Endodermal cell (in vitro differentiated cells): ENCODE results near the gene HOXD4. TPM values are rescaled to one million over a fixed set of nuclear protein-coding genes. Genes with fewer than 3 reads are reported as not detected.

ENCODE experiments used
- DNase-seq: peaks from one replicate; pipeline ENCODE4 v3.0.0-alpha.2; 2017
- H3K27ac ChIP-seq: 2 replicates; pipeline ENCODE4 v1.5.1; 2013; ENCODE audit warnings: mild to moderate bottlenecking, low read depth, low read length, moderate library complexity
- H3K27me3 ChIP-seq: 2 replicates; pipeline ENCODE4 v1.6.1; 2013; ENCODE audit warnings: mild to moderate bottlenecking, low read length, moderate library complexity; ENCODE audit not compliant: insufficient read depth, control insufficient read depth, poor library complexity, severe bottlenecking
- H3K36me3 ChIP-seq: 2 replicates; pipeline ENCODE4 v1.7.0; 2013; ENCODE audit warnings: mild to moderate bottlenecking, low read length, moderate library complexity; ENCODE audit not compliant: control insufficient read depth, insufficient read depth
- H3K4me1 ChIP-seq: one replicate; pipeline ENCODE4 v1.7.0; 2013; ENCODE audit warnings: low read length; ENCODE audit not compliant: control insufficient read depth, insufficient read depth
- H3K4me3 ChIP-seq: 2 replicates; pipeline ENCODE4 v1.5.1; 2013; ENCODE audit warnings: mild to moderate bottlenecking, low read length, moderate library complexity
- H3K9ac ChIP-seq: 2 replicates; pipeline ENCODE4 v1.6.1; 2013; ENCODE audit warnings: mild to moderate bottlenecking, low read length, moderate library complexity; ENCODE audit not compliant: poor library complexity, severe bottlenecking; ENCODE audit errors: extremely low read depth
- H3K9me3 ChIP-seq: 2 replicates; pipeline ENCODE4 v1.6.1; 2013; ENCODE audit warnings: mild to moderate bottlenecking, low read length, moderate library complexity; ENCODE audit not compliant: control insufficient read depth
- H3K27ac Mint-ChIP-seq: 2 replicates; pipeline ENCODE4 v1.8.0; 2020; ENCODE audit warnings: mixed read lengths
- H3K27me3 Mint-ChIP-seq: 2 replicates; pipeline ENCODE4 v1.8.0; 2021; ENCODE audit warnings: mild to moderate bottlenecking, mixed read lengths; ENCODE audit not compliant: insufficient read depth
- H3K36me3 Mint-ChIP-seq: 2 replicates; pipeline ENCODE4 v1.8.0; 2020; ENCODE audit warnings: low read depth, mixed read lengths
- H3K4me1 Mint-ChIP-seq: 2 replicates; pipeline ENCODE4 v1.8.0; 2020; ENCODE audit warnings: mixed read lengths
- H3K4me3 Mint-ChIP-seq: 2 replicates; pipeline ENCODE4 v1.8.0; 2020; ENCODE audit warnings: mild to moderate bottlenecking, moderate library complexity, mixed read lengths
- H3K9me3 Mint-ChIP-seq: 2 replicates; pipeline ENCODE4 v1.8.0; 2020; ENCODE audit warnings: mild to moderate bottlenecking, mixed read lengths
- WGBS, 2 experiments: methylation state at CpG; one replicate each; pipeline versions ENCODE4 v1.1.5 to v1.1.7; 2013; ENCODE audit warnings: missing lambda C conversion rate in 2 of 2, mixed read lengths in 1 of 2; ENCODE audit not compliant: insufficient coverage in 1 of 2, insufficient read length in 1 of 2; 5-methylcytosine and 5-hydroxymethylcytosine counted together
- total RNA-seq, 2 donors: library from RNA; stranded (reverse); fragmentation: NEBNext Ultra II Directional in 1 of 2; extraction: Animal tissue kit (Norgen Biotek cat#: 25700) in 1 of 2; gene quantifications; 2 replicates in 1 of 2; 3 replicates in 1 of 2; pipeline ENCODE4 v1.2.1, GENCODE V29; 2021
- TF ChIP-seq, protein P1 (sequence below): fragments of 200-600 bp; sonication (generic); conservative IDR thresholded peaks from 2 replicates; pipeline ENCODE4 v1.5.0; 2021; ENCODE audit warnings: antibody characterized with exemption, mild to moderate bottlenecking

HOXD4 gene
- total RNA-seq, 2 donors from 2014 or later, result not detected

- Histone ChIP-seq H3K4me1 (no peaks in the 10 kb centered on the region), H3K27me3 (peaks cover 100% of the 10 kb centered on the region), H3K9me3 (peaks cover 10% of the 10 kb centered on the region), H3K36me3 (no peaks in the 10 kb centered on the region), H3K4me3 (no peak overlapping the region), H3K9ac (no peak overlapping the region), H3K27ac (no peak overlapping the region)
- H3K36me3 Mint-ChIP-seq, result no peaks in the 10 kb centered on the region
- no peaks in the 10 kb centered on the region for H3K4me1 Mint-ChIP-seq
- H3K27me3 Mint-ChIP-seq, result peaks cover 99% of the 10 kb centered on the region
- H3K9me3 Mint-ChIP-seq, result peaks cover 13% of the 10 kb centered on the region
- no peak overlapping the region for H3K4me3 Mint-ChIP-seq
- no peak overlapping the region for H3K27ac Mint-ChIP-seq
- TF ChIP-seq, protein P1, sequence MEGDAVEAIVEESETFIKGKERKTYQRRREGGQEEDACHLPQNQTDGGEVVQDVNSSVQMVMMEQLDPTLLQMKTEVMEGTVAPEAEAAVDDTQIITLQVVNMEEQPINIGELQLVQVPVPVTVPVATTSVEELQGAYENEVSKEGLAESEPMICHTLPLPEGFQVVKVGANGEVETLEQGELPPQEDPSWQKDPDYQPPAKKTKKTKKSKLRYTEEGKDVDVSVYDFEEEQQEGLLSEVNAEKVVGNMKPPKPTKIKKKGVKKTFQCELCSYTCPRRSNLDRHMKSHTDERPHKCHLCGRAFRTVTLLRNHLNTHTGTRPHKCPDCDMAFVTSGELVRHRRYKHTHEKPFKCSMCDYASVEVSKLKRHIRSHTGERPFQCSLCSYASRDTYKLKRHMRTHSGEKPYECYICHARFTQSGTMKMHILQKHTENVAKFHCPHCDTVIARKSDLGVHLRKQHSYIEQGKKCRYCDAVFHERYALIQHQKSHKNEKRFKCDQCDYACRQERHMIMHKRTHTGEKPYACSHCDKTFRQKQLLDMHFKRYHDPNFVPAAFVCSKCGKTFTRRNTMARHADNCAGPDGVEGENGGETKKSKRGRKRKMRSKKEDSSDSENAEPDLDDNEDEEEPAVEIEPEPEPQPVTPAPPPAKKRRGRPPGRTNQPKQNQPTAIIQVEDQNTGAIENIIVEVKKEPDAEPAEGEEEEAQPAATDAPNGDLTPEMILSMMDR, result peak; percentile 78
- DNase-seq, result peak; percentile 85
- WGBS, 2 experiments, result 7 to 16% methylated on average over 17 to 24 of the region's 24 CpGs
Measured at GRCh38 chr2:176118601-176119339, 32.6 kb upstream of the HOXD4 start.

DNA sequence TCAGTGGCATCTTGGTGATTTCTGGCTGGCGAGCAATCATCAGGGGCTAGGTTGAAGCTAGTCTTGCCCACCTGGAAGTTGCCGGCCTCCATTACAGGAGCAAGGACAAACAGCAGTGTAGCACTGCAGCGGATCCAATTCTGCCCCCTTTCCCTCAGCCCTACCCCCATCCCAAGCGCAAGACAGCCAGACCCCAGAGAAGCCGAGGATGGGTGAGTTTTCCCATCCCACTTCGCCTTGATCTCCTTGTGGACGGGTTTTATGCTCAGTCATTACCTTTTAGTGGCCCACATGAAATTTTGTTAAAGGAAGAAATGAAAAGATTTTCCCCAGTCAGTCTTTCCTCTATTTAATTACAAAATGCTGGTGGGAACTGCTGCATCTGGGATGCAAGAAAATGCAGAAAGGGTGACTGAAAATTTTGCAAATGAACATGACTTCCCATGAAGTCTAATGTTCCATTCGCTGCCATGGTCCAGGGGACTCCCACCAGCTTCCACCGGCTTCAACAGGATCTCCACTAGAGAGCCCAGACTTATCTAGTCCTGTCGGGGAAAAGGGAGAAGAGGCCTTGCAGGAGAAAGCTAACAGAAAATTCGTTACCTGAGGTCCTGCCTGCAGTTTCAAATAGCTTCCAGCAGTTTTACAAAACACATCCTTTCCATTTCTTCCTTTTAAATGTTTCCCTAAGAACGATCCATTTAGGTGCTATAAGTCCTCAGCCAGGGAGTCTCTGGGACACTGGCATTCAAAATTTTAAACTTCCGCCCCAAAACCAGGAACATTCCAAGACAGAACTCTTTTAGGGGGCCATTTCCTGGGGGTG lies 30.8 kb upstream of the HOXD4 start:
- no peak overlapping the region for H3K4me3 ChIP-seq
- DNase-seq, result peak; percentile 48
- H3K27me3 ChIP-seq, result peaks cover 100% of the 10 kb centered on the region
- WGBS, 2 experiments, result 18 to 24% methylated on average over 6 to 13 of the region's 13 CpGs
- H3K27ac ChIP-seq, result no peak overlapping the region
- H3K9me3 ChIP-seq, result peaks cover 10% of the 10 kb centered on the region
- no peak overlapping the region for H3K4me3 Mint-ChIP-seq
- no peak overlapping the region for H3K27ac Mint-ChIP-seq
- H3K36me3 ChIP-seq, result no peaks in the 10 kb centered on the region
- TF ChIP-seq, protein P1, result peak; percentile 27
- H3K4me1 ChIP-seq, result no peaks in the 10 kb centered on the region
- peaks cover 13% of the 10 kb centered on the region for H3K9me3 Mint-ChIP-seq
- H3K27me3 Mint-ChIP-seq, result peaks cover 99% of the 10 kb centered on the region
- H3K9ac ChIP-seq, result no peak overlapping the region
- no peaks in the 10 kb centered on the region for H3K36me3 Mint-ChIP-seq
- no peaks in the 10 kb centered on the region for H3K4me1 Mint-ChIP-seq

DNA sequence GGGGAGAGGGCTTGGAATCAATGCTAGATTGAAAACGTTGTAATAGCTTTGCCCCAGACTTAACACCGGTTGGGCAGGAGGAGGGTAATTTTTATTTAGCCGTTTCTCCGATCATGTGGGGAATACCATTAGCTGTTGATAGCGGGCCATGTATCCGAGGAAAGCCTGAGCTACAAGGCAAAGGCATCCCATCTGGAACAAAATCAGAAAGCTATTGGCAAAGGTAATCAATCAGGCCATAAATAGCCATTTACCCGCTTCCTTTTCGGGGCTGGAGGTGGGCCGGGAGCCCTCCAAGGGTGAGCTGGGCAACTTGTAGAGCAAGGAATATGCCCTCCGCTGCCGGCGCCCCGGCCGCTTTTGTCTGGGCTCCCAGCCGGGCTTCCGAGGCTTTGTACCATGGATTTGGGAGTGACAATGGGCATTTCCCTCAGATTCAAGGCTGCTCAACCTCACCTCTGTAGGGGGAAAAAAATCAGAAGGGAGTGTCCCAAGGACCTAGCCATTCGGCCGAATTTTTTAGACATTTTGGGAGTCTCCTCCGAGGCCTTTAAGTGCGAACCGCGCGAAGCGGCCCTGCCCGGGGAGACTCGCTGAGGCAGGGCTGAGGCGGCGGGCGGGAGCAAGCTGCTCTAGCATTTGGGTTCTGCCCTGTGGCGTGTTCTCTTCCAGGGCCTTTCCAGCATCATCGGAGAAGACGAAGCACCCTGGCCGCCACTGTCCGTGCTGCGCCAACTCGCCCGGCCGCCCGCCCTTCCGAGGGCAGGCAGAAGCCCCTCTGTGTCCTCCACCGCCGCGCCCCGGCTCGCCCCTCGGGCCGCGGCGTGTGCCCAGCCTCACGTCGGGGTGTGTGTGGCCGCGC lies 29.9 kb upstream of the HOXD4 start:
- H3K27me3 Mint-ChIP-seq, result peaks cover 99% of the 10 kb centered on the region
- no peak overlapping the region for H3K4me3 Mint-ChIP-seq
- Histone ChIP-seq H3K36me3 (no peaks in the 10 kb centered on the region), H3K9ac (no peak overlapping the region), H3K27ac (no peak overlapping the region), H3K27me3 (peaks cover 100% of the 10 kb centered on the region), H3K9me3 (peaks cover 10% of the 10 kb centered on the region), H3K4me3 (no peak overlapping the region), H3K4me1 (no peaks in the 10 kb centered on the region)
- WGBS, 2 experiments, result 4 to 7% methylated on average over 16 to 53 of the region's 53 CpGs
- peaks cover 9% of the 10 kb centered on the region for H3K9me3 Mint-ChIP-seq
- H3K27ac Mint-ChIP-seq, result no peak overlapping the region
- TF ChIP-seq, protein P1, result no peak
- DNase-seq, result peak; percentile 75
- no peaks in the 10 kb centered on the region for H3K36me3 Mint-ChIP-seq
- H3K4me1 Mint-ChIP-seq, result no peaks in the 10 kb centered on the region
